Measurements from ENCODE around the gene ATE1. TPM values are rescaled to one million over a fixed set of nuclear protein-coding genes. Genes with fewer than 3 reads are reported as not detected.
A peak's percentile ranks its signal among the peaks of the same experiment; 100 is the strongest.

Gene ATE1
- total and polyA plus RNA-seq, 10 of the 15 experiments (the other 5 are each of a cell fraction or from before 2014, with no cell fraction given) = 4.3 to 22.7 (median 15.9) TPM

DNA sequence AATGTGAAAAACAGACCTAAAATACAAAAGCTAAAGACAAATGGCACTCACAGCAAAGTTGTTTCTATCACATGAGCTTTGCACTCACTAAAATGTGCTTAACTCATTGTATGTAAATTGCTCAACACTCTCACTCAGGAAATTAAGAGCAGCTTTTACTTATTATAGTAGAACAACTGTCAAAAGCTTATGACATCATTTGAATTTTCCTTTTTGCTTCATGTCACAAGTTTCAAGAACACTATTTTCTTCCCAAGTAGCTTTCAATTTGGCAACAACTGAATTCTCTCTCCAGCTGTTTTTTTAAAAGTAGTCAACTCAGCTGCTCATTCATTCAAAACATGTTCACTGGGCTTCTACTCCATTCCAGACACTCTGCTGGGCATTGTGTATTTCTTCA is 46.9 kb downstream of the ATE1 start:
- intact Hi-C loops (cut with micrococcal nuclease; ENCODE audit: unreplicated experiment) = no loop called here
- Histone ChIP-seq H3K79me2 (ENCODE audit: control insufficient read depth, insufficient read depth, low read length) (no peaks in the 10 kb centered on the region), H3K27ac (ENCODE audit: control insufficient read depth, insufficient read depth) (no peak overlapping the region), H2AFZ (ENCODE audit: control insufficient read depth, low read depth, low read length) (no peak overlapping the region), H4K20me1 (ENCODE audit: control insufficient read depth, insufficient read depth) (no peaks in the 10 kb centered on the region), H3K4me1 (ENCODE audit: control insufficient read depth, insufficient read depth, low read length) (no peaks in the 10 kb centered on the region), H3K4me3 (no peak overlapping the region), H3K9me3 (replicated peaks; ENCODE audit: control insufficient read depth, insufficient read depth, low read length) (no peaks in the 10 kb centered on the region), H3K4me2 (ENCODE audit: control insufficient read depth, insufficient read depth) (no peak overlapping the region), H3K27me3 (replicated peaks in 1 of 2; ENCODE audit: control insufficient read depth in 2 of 2, insufficient read depth in 2 of 2, low read length in 1 of 2) (no peaks in the 10 kb centered on the region), H3K9ac (ENCODE audit: control insufficient read depth, insufficient read depth, low read length) (no peak overlapping the region), H3K36me3 (ENCODE audit: control insufficient read depth in 2 of 2, insufficient read depth in 2 of 2, low read length in 1 of 2) (no peaks in the 10 kb centered on the region; a peak in 1 of 4 replicates)
- peak; percentile 45 for TF ChIP-seq RAD51 (IDR thresholded peaks at IDR 0.05)
- TF ChIP-seq SMAD1 (IDR thresholded peaks at IDR 0.05; ENCODE audit: low read depth, partially characterized antibody) = no peak
- peak; percentile 89 for TF ChIP-seq ATF7 (IDR thresholded peaks at IDR 0.05; ENCODE audit: low read depth)
- peak; percentile 20 to 28; a peak in 1 of 4 replicates for TF ChIP-seq BHLHE40 (IDR thresholded peaks at IDR 0.05; ENCODE audit: borderline replicate concordance in 1 of 2, low read depth in 2 of 2, low read length in 1 of 2)
- ChIA-PET CTCF (interaction anchor here (0.6 to 4.7 kb wide), 5 partner anchors 18 to 57 kb away, joined by 3 to 21 read pairs (median 4); no protein-coding TSS in a partner anchor), SMC1A (ENCODE audit: uncharacterized antibody, unreplicated experiment) (interaction anchor here (1.0 to 2.4 kb wide), 6 partner anchors 10 to 57 kb away, joined by 3 to 8 read pairs (median 6); no protein-coding TSS in a partner anchor), RAD21 (ENCODE audit: unreplicated experiment) (interaction anchor here (0.7 to 2.3 kb wide), 3 partner anchors 20 to 85 kb away, joined by 3 to 14 read pairs (median 4); no protein-coding TSS in a partner anchor), POLR2A (interaction anchor here (0.6 kb wide), 1 partner anchor 116 kb away, joined by 5 read pairs; no protein-coding TSS in a partner anchor)
- peak; percentile 38; the same call in 1 of the 3 replicates for ATAC-seq
- no TSS peak for BruUV-seq (replicated peaks)
- in situ Hi-C loops (cut with MboI) = no loop called here
- no peak for FAIRE-seq
- no peak for DNase-seq (ENCODE audit: low read depth, low spot score)

DNA sequence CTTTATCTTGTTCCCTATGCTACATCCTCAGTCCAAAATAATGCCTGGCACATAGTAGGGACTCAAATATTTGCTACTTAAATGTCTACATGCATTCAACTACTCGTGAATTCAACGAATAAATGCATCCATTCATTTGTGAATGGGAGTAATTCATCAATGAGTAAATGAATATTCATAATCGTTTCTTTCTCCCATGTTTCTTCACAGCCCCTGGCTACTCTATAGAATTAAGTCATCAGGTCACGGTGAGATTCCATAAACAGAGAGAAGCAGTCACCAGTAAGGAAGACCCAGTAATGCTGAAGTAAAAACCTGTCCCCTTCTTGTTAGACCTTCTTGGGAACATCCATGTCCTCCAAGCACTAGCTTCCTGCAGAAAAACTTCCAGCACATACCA is 48.4 kb downstream of the ATE1 start:
- Histone ChIP-seq H2AFZ (ENCODE audit: control insufficient read depth, low read depth, low read length) (no peak overlapping the region), H3K36me3 (ENCODE audit: control insufficient read depth in 2 of 2, insufficient read depth in 2 of 2, low read length in 1 of 2) (no peaks in the 10 kb centered on the region), H3K4me3 (no peak overlapping the region), H3K4me2 (ENCODE audit: control insufficient read depth, insufficient read depth) (no peak overlapping the region), H3K4me1 (ENCODE audit: control insufficient read depth, insufficient read depth, low read length) (no peaks in the 10 kb centered on the region), H3K79me2 (ENCODE audit: control insufficient read depth, insufficient read depth, low read length) (no peaks in the 10 kb centered on the region), H3K27ac (ENCODE audit: control insufficient read depth, insufficient read depth) (no peak overlapping the region), H3K27me3 (replicated peaks in 1 of 2; ENCODE audit: control insufficient read depth in 2 of 2, insufficient read depth in 2 of 2, low read length in 1 of 2) (no peaks in the 10 kb centered on the region), H3K9me3 (replicated peaks; ENCODE audit: control insufficient read depth, insufficient read depth, low read length) (no peaks in the 10 kb centered on the region), H3K9ac (ENCODE audit: control insufficient read depth, insufficient read depth, low read length) (no peak overlapping the region), H4K20me1 (ENCODE audit: control insufficient read depth, insufficient read depth) (no peaks in the 10 kb centered on the region)
- no TSS peak for BruUV-seq (replicated peaks)
- ATAC-seq = no peak
- WGBS (ENCODE audit: insufficient coverage, insufficient replicate concordance, low lambda C conversion rate, missing lambda C conversion rate) = 91% methylated on average over 4 of the region's 4 CpGs
- FAIRE-seq = no peak
- in situ Hi-C loops (cut with MboI) = no loop called here
- intact Hi-C loops (cut with micrococcal nuclease; ENCODE audit: unreplicated experiment) = no loop called here
- ChIA-PET RAD21 (ENCODE audit: unreplicated experiment) (interaction anchor here (2.3 kb wide), 1 partner anchor 56 kb away, joined by 14 read pairs; no protein-coding TSS in a partner anchor), POLR2A (no interaction called here), CTCF (interaction anchor here (1.5 to 4.7 kb wide), 4 partner anchors 8 to 56 kb away, joined by 3 to 21 read pairs (median 12); no protein-coding TSS in a partner anchor), SMC1A (ENCODE audit: uncharacterized antibody, unreplicated experiment) (interaction anchor here (1.3 kb wide), 1 partner anchor 54 kb away, joined by 7 read pairs; no protein-coding TSS in a partner anchor)
- no peak for DNase-seq (ENCODE audit: low read depth, low spot score)
- TF ChIP-seq, protein P1, sequence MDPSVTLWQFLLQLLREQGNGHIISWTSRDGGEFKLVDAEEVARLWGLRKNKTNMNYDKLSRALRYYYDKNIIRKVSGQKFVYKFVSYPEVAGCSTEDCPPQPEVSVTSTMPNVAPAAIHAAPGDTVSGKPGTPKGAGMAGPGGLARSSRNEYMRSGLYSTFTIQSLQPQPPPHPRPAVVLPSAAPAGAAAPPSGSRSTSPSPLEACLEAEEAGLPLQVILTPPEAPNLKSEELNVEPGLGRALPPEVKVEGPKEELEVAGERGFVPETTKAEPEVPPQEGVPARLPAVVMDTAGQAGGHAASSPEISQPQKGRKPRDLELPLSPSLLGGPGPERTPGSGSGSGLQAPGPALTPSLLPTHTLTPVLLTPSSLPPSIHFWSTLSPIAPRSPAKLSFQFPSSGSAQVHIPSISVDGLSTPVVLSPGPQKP (IDR thresholded peaks at IDR 0.05; ENCODE audit: low read depth, low read length) = no peak
- TF ChIP-seq YBX1 (IDR thresholded peaks at IDR 0.05) (no peak), RAD51 (IDR thresholded peaks at IDR 0.05) (no peak), BHLHE40 (IDR thresholded peaks at IDR 0.05; ENCODE audit: borderline replicate concordance in 1 of 2, low read depth in 2 of 2, low read length in 1 of 2) (no peak), NR2C2 (IDR thresholded peaks at IDR 0.05; ENCODE audit: borderline replicate concordance, control insufficient read depth, insufficient read length, low read depth) (no peak), FOXK2 (IDR thresholded peaks at IDR 0.05) (no peak), ZNF384 (IDR thresholded peaks at IDR 0.05; ENCODE audit: borderline replicate concordance, low read depth, low read length) (no peak)
- TF ChIP-seq, protein P2, sequence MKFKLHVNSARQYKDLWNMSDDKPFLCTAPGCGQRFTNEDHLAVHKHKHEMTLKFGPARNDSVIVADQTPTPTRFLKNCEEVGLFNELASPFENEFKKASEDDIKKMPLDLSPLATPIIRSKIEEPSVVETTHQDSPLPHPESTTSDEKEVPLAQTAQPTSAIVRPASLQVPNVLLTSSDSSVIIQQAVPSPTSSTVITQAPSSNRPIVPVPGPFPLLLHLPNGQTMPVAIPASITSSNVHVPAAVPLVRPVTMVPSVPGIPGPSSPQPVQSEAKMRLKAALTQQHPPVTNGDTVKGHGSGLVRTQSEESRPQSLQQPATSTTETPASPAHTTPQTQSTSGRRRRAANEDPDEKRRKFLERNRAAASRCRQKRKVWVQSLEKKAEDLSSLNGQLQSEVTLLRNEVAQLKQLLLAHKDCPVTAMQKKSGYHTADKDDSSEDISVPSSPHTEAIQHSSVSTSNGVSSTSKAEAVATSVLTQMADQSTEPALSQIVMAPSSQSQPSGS (IDR thresholded peaks at IDR 0.05; ENCODE audit: low read length) = no peak
- TF ChIP-seq, protein P3, sequence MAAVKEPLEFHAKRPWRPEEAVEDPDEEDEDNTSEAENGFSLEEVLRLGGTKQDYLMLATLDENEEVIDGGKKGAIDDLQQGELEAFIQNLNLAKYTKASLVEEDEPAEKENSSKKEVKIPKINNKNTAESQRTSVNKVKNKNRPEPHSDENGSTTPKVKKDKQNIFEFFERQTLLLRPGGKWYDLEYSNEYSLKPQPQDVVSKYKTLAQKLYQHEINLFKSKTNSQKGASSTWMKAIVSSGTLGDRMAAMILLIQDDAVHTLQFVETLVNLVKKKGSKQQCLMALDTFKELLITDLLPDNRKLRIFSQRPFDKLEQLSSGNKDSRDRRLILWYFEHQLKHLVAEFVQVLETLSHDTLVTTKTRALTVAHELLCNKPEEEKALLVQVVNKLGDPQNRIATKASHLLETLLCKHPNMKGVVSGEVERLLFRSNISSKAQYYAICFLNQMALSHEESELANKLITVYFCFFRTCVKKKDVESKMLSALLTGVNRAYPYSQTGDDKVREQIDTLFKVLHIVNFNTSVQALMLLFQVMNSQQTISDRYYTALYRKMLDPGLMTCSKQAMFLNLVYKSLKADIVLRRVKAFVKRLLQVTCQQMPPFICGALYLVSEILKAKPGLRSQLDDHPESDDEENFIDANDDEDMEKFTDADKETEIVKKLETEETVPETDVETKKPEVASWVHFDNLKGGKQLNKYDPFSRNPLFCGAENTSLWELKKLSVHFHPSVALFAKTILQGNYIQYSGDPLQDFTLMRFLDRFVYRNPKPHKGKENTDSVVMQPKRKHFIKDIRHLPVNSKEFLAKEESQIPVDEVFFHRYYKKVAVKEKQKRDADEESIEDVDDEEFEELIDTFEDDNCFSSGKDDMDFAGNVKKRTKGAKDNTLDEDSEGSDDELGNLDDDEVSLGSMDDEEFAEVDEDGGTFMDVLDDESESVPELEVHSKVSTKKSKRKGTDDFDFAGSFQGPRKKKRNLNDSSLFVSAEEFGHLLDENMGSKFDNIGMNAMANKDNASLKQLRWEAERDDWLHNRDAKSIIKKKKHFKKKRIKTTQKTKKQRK (IDR thresholded peaks at IDR 0.05; ENCODE audit: low read depth, low read length) = no peak

Data from GM12878 (cell line).